Activated CD8-positive, alpha-beta memory T cell treated with anti-CD3 and anti-CD28 coated beads, Interleukin-2, amount 50 U/mL, for 1 hour (primary cell): ENCODE measurements around the gene RFC5.
"Not testable (repeated sequence)": the region's sequence is repeated elsewhere in the genome, so short reads cannot be mapped to it uniquely, and the experiment has no call there.

Experiments used
- DNase-seq: peaks from one replicate; pipeline ENCODE4 v3.0.0-alpha.2; 2020; ENCODE audit errors: extremely low read depth

Gene RFC5

GRCh38 chr12:118016424-118017264 is at the start of gene RFC5:
Gene RFC5, plus strand, starts transcription at chr12:118016703. Its CDS starts 125 bp downstream, at chr12:118016828.
- DNase-seq = peak; percentile 92

- DNase-seq = no peak
Observed at GRCh38 chr12:117967043-117967442, 49.5 kb upstream of the RFC5 start.

- DNase-seq = no peak
Observed at GRCh38 chr12:117967512-117967911, 49.0 kb upstream of the RFC5 start.

- no peak for DNase-seq
Observed at GRCh38 chr12:117968151-117968789, 48.2 kb upstream of the RFC5 start.

GRCh38 chr12:117968826-117969659 is 47.5 kb upstream of the RFC5 start, which contains the start of gene KSR2:
Gene KSR2, minus strand, starts transcription at chr12:117968990. Its CDS starts 735 bp downstream, at chr12:117968255.
- no peak for DNase-seq

GRCh38 chr12:117970334-117970733 is 46.2 kb upstream of the RFC5 start:
- DNase-seq = no peak

- no peak for DNase-seq
Observed at GRCh38 chr12:117972301-117972700, 44.2 kb upstream of the RFC5 start.

GRCh38 chr12:117975006-117975405 is 41.5 kb upstream of the RFC5 start:
- DNase-seq = no peak

- DNase-seq = no peak
Observed at GRCh38 chr12:117977373-117977772, 39.1 kb upstream of the RFC5 start.

GRCh38 chr12:117980616-117981015 is 35.9 kb upstream of the RFC5 start:
- DNase-seq = no peak

- no peak for DNase-seq
Observed at GRCh38 chr12:117981267-117981666, 35.2 kb upstream of the RFC5 start.

GRCh38 chr12:117985182-117985581 is 31.3 kb upstream of the RFC5 start:
- DNase-seq = no peak

GRCh38 chr12:117986705-117987469 is 29.6 kb upstream of the RFC5 start:
- no peak for DNase-seq

GRCh38 chr12:117994551-117995438 is 21.7 kb upstream of the RFC5 start:
- DNase-seq = no peak

- no peak for DNase-seq
Observed at GRCh38 chr12:117998719-117999118, 17.8 kb upstream of the RFC5 start.

- DNase-seq = not testable (repeated sequence)
Observed at GRCh38 chr12:117999806-118000205, 16.7 kb upstream of the RFC5 start.

GRCh38 chr12:118010903-118011302 is 5.6 kb upstream of the RFC5 start:
- no peak for DNase-seq

- no peak for DNase-seq
Observed at GRCh38 chr12:118011377-118011776, 5.1 kb upstream of the RFC5 start.

- no peak for DNase-seq
Observed at GRCh38 chr12:118011961-118012360, 4.5 kb upstream of the RFC5 start.

GRCh38 chr12:118013283-118013682 is 3.2 kb upstream of the RFC5 start:
- no peak for DNase-seq
